ENCODE measurements around the gene ARFGEF2.
"Not testable (repeated sequence)": the region's sequence is repeated elsewhere in the genome, so short reads cannot be mapped to it uniquely, and the experiment has no call there.

The ARFGEF2 gene

DNA sequence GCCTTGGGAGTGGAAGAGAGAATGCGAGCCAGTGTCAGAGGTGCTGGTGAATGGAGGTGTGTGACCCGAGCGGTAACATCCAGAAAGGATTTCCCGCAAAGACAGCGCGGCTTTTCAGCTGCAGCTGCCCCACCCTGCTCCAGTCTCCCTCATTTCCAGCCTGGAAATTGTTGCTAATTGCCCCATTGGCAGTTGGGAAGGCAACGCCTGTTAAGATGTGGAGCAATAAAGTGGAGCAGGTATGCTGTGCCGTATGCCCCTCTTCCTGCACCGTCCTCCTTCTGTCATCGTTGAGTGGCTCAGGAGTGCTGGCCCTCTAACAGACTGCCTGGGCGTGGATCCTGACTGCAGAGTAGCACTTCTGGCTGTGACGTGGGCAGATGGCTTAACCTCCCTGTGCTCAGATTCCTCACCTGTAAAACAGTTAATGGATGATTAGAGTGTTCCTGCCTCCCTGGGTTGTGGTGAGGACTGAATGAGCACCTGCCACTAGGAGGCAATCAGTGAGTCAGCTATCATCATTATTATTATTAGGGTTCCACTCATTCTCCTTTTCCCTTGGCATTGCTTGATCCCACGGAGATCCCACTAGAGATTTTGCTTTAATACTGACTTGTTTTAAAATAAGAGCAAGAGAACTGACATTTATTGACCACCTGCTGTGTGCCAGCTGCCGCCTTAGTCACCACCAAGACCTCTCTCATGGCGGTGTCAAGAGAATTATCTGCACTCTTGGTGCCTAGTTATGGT is 11.7 kb downstream of the ARFGEF2 start:
- H3K4me3 ChIP-seq (ENCODE audit: low read depth, low read length) = no peak overlapping the region
- TF ChIP-seq, protein P1, sequence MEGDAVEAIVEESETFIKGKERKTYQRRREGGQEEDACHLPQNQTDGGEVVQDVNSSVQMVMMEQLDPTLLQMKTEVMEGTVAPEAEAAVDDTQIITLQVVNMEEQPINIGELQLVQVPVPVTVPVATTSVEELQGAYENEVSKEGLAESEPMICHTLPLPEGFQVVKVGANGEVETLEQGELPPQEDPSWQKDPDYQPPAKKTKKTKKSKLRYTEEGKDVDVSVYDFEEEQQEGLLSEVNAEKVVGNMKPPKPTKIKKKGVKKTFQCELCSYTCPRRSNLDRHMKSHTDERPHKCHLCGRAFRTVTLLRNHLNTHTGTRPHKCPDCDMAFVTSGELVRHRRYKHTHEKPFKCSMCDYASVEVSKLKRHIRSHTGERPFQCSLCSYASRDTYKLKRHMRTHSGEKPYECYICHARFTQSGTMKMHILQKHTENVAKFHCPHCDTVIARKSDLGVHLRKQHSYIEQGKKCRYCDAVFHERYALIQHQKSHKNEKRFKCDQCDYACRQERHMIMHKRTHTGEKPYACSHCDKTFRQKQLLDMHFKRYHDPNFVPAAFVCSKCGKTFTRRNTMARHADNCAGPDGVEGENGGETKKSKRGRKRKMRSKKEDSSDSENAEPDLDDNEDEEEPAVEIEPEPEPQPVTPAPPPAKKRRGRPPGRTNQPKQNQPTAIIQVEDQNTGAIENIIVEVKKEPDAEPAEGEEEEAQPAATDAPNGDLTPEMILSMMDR (IDR thresholded peaks at IDR 0.05; ENCODE audit: borderline replicate concordance, insufficient read depth, low read depth, low read length) = no peak

DNA sequence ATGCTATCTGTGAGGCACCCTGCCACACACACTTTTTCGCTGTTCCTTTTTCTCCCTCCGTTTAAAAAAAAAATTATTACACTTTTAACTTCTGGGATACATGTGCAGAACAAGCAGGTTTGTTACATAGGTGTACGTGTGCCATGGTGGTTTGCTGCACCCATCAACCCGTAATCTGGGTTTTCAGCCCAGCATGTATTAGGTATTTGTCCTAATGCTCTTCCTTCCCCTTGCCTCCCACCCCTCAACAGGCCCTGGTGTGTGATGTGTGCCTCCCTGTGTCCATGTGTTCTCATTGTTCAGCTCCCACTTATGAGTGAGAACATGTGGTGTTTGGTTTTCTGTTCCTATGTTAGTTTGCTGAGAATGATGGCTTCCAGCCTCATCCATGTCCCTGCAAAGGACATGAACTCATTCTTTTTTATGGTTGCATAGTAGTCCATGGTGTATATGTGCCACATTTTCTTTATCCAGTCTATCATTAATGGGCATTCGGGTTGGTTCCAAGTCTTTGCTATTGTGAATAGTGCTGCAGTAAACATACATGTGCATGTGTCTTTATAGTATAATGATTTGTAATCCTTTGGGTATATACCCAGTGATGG is 12.9 kb downstream of the ARFGEF2 start:
- not testable (repeated sequence) for H3K4me3 ChIP-seq (ENCODE audit: low read depth, low read length)

DNA sequence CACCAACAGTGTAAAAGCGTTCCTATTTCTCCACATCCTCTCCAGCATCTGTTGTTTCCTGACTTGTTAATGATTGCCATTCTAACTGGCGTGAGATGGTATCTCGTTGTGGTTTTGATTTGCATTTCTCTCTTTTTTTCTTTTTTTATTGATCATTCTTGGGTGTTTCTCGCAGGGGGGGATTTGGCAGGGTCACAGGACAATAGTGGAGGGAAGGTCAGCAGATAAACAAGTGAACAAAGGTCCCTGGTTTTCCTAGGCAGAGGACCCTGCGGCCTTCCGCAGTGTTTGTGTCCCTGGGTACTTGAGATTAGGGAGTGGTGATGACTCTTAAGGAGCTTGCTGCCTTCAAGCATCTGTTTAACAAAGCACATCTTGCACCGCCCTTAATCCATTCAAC is 13.5 kb downstream of the ARFGEF2 start:
- H3K4me3 ChIP-seq (ENCODE audit: low read depth, low read length) = not testable (repeated sequence)

DNA sequence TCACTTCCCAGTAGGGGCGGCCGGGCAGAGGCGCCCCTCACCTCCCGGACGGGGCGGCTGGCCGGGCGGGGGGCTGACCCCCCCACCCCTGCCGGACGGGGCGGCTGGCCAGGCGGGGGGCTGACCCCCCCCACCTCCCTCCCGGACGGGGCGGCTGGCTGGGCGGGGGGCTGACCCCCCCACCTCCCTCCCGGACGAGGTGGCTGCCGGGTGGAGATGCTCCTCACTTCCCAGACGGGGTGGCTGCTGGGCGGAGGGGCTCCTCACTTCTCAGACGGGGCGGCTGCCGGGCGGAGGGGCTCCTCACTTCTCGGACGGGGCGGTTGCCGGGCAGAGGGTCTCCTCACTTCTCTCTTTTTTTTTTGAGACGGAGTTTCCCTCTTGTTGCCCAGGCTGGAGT is 14.7 kb downstream of the ARFGEF2 start:
- H3K4me3 ChIP-seq (ENCODE audit: low read depth, low read length) = not testable (repeated sequence)

DNA sequence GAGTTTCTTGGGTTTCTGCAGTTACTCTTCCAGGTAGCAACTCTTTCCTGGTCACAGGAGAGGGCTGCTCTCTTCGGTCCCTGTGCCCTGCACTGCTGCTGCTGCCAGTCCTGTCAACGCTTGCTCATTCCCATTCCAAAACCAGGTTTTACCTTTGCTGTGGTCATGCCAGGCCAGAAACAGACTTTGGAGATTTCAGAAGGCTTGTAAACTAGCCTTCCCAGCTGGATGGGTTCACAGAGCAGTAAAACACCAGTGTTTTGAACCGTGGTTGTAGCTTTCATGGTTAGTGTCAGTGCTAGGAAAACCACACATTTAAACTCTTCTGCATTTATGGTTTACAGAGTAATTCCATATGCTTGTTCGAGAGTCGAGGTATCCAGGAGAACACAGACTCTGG is 16.2 kb downstream of the ARFGEF2 start:
- no peak overlapping the region for H3K4me3 ChIP-seq (ENCODE audit: low read depth, low read length)
- TF ChIP-seq, protein P1 (IDR thresholded peaks at IDR 0.05; ENCODE audit: borderline replicate concordance, insufficient read depth, low read depth, low read length) = no peak

DNA sequence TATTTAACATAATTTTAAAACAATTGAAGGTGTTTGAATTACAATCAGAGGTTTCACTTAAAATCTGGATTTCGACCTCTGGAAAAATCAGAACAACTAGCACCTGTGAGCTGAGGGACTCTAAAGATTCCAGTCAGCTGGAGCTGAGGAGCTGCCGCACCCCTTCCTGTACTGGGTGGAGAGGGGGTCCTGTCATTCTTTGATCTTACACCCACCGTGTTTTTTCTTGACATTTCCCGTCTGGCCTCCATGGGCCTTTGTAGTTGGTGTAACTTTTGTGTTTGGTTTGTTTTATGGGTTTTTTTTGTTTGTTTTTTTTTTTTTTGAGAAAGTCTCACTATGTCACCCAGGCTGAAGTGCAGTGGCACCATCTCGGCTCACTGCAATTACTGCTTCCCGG is 17.2 kb downstream of the ARFGEF2 start:
- TF ChIP-seq, protein P1 (IDR thresholded peaks at IDR 0.05; ENCODE audit: borderline replicate concordance, insufficient read depth, low read depth, low read length) = no peak
- no peak overlapping the region for H3K4me3 ChIP-seq (ENCODE audit: low read depth, low read length)

DNA sequence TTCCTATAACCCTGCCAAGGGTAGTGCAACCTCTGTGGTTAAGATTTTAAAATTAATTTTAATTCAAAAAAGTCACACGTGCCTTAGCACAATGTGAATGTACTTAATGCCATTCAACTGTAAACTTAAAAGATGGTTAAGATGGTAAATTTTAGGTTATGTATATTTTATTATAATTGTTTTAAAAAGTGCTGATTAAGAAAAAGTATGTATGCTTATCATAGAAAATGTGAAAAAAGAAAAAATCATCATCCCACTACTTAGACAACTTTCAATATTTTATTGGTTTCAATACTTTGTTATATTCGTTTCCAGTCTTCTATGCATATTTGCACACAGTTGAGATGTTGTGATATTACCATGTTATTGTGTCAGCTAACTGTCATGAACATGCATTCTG is 18.7 kb downstream of the ARFGEF2 start:
- H3K4me3 ChIP-seq (ENCODE audit: low read depth, low read length) = no peak overlapping the region
- TF ChIP-seq, protein P1 (IDR thresholded peaks at IDR 0.05; ENCODE audit: borderline replicate concordance, insufficient read depth, low read depth, low read length) = no peak

DNA sequence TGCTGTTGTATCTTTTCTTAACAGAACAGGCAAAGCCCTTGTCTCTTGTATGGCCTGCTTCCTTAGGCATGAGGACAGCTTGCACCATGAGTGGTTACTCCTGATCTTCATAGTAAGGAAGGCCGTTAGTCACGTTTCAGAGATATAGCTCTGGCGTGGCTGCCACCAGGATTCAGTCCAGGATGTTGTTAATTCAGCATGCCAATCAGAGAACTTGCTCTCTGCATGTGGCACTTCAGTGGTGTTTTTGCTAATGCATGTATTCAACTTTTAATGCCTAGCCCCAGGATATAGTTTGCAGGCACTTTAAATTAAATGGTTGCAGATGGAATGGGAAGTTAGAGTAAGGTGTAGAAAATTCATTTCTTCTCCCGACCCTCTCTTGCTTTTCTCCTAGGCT is 20.0 kb downstream of the ARFGEF2 start:
- TF ChIP-seq, protein P1 (IDR thresholded peaks at IDR 0.05; ENCODE audit: borderline replicate concordance, insufficient read depth, low read depth, low read length) = no peak
- no peak overlapping the region for H3K4me3 ChIP-seq (ENCODE audit: low read depth, low read length)

DNA sequence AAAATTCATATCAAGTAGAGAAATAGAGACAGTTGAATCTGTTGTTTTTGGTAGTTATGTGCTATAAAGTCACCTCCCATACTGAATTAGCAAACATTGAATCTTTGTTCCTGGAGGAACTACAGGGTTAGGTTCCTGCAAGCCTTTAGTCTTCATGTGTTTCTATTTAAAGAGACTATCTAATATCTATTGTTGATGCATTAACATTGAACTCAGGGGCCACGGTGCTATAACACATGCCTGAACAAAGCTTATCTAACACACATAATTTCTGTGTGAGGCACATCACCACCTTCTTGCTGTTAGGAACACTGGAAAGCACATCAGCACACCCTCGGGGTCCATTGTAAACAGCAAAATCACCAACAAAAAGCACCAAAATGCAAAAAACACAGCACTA is 21.2 kb downstream of the ARFGEF2 start:
- TF ChIP-seq, protein P1 (IDR thresholded peaks at IDR 0.05; ENCODE audit: borderline replicate concordance, insufficient read depth, low read depth, low read length) = no peak
- no peak overlapping the region for H3K4me3 ChIP-seq (ENCODE audit: low read depth, low read length)

Data from GM12875 (cell line).